ENCODE data around the gene BAG2.

BAG2 gene

DNA sequence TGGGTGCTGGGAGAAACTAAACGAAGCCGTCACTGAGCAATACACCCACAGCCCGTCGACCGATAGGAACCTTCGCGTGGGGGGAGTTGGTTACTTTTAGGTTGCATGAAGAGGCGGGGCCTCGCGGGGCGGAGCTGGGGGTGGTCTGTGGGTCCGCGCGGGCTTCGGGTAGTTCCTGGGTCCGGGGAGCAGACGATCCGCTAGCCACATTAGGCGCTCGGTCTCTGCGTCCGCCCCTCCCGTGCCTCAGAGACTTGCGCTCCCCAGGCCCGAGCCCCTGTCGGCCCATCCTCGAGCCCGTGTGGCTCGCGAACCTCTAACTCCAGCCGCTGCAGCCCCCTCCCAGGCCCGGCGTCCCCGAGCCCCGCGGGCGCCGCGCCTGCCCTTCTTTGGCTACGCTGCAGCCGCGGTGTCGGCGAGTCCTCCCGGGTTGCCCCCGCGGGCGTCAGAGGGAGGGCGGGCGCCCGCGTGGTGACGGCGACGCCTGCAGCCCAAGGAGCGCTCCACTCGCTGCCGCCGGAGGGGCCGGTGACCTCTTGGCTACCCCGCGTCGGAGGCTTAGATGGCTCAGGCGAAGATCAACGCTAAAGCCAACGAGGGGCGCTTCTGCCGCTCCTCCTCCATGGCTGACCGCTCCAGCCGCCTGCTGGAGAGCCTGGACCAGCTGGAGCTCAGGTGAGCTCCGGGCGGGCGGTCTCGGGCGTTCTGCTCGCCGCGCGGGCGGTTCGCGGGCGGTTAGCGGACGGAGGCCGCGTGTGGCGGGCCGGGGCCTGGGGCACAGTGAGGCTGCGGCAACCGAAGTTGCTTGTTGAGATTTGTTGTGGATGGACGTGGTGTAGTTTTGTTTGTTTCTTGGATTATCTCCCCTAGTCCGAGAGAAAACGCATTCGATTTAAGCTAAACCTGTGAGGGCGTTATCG is at the start of gene BAG2:
Gene BAG2 (plus strand): TSS at position 191 of the 920 bp plus-strand sequence. CDS start 372 bp downstream, at position 563.
- DNase-seq = peak; percentile 72

DNA sequence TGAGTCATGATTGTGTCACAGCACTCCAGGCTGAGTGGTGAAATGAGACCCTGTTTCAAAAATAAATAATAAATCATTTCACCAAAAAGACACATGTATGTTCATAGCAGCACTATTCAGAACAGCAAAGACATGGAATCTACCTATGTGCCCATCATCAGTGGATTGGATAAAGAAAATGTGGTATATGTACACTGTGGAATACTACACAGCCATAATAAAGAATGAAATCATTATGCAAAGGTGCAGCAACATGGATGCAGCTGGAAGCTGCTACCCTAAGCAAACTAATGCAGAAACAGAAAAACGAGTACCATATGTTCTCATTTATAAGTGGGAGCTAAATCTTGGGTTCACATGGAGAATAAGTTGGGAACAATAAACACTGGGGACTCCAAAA is 49.0 kb upstream of the BAG2 start:
- DNase-seq = no peak

DNA sequence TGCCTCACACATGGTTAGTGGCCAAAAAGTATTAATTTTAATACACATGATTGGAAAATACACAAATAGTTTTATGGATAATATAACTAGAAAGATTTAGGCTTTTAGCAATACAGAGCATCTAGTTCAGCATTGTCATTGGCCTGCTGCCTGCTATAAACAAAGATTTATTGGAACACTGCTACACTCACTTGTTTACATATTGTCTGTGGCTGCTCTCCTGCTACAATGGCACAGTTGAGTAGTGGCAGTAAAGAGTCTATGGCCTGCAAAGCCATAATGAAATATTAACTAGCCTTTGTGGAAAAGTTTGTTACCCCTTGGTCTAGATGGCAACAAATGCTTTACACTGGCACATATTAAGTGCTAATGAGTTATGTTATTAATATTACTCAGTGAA is 44.4 kb upstream of the BAG2 start:
- DNase-seq = no peak

DNA sequence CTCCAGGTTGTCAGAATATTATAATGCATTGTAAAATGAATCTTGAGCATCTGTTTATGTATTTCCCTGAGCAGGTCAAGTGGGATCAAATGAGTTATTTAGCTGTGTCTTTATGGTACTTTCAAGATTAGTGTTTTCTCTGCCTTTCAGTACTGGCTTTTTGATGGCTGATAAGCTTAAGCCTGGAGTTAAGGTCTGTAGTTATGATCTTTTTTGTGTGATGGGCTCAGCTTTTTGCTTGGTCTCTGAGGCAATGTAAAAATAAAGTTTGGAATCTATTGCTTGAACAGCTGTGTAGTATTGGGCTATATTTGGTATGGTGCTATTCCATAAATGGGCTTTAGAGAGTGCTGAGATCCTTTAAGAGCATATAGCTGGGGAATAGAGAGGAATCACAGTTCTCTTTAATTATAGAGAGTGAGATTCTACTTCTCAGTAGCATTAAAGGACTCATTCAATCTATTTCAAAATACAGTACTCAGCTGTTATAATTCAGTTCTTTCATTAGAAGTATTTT is 41.4 kb upstream of the BAG2 start:
- no peak for DNase-seq

DNA sequence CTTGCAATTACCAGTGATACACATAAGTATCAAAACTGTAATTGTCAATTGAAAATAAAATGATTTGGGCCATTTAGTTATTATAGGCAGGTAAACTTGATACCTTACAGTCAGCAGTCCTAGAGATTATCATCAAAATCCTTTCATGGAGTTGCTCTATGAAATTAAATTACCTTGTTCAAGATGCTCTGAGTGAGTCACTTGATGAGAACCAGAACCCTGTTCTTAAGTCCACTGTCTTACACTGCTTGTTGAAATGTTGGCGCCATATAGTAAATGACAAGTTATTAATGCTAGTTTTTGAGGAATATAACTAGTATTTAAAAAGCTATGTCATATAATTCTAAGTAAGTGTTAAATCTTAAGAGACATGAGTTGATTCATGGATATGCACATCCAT is 37.2 kb upstream of the BAG2 start:
- DNase-seq = no peak

DNA sequence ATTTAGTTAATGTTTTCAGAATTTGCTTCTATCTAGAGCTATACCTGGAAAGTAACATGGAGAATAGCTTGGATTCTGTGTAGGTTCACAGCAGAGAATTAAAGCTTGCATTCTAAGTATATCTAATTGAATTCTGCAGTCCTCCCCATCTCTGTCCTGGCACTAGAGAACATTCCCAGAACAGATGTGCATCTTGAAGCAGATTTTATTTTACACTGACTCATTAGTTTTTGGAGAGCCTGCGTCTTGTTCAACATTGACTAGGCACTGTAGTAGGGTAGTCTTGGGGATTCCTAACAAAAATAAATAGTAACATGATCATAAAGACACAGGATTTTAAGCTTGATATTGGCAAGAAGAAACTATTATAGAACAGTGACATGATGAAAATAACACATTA is 36.2 kb upstream of the BAG2 start:
- no peak for DNase-seq

DNA sequence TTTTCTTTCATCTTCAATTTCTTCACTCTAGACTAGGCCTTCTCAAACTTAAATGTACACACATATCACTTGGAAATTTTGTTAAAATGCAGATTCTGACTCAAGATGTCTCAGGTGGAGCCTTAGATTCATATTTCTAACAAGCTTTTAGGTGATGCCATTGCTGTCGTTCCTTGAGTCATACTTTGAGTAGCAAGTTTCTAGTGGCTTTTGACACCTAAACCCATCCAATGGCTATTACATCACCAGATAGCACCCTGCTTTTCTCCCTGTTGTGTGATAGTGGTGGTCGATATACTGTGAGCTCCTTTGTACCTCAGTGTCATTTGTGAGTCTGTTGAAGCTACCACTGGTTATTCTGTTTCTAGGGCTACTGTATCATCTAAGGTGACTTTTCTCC is 34.8 kb upstream of the BAG2 start:
- DNase-seq = no peak

DNA sequence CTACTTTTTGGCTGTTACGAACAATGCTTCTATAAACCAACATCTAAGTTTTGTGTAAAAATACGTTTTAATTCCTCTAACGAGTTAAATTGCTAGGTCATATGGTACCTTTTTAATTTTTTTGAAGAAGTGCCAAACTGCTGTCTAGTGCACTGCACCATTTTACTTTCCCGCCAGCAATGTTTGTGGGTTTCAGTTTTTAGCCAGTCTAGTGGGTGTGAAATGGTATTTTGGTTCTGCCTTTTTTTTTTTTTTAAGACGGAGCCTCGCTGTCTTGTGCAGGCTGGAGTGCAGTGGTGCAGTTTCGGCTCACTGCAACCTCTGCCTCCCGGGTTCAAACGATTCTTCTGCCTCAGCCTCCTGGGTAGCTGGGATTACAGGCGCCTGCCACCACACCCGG is 34.1 kb upstream of the BAG2 start:
- DNase-seq = no peak

- no peak for DNase-seq
Measured at GRCh38 chr6:57141451-57142177, 30.5 kb upstream of the BAG2 start.

DNA sequence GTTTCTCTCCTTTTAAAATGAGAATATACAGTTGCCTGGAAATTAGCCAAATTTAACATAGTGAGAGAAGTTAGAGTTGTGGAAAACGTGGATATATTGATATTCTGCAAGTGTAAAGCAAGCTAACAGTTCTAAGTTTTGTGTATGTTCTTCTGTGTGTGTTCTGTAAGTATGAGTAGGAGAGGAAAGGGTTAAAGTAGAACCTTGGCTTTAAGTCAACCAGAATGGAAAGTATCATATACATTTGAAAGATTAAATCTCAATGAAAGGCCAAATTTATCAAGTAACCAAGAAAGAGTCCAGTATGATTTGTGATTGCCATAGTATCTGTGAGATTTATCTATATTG is 30.0 kb upstream of the BAG2 start:
- DNase-seq = no peak

DNA sequence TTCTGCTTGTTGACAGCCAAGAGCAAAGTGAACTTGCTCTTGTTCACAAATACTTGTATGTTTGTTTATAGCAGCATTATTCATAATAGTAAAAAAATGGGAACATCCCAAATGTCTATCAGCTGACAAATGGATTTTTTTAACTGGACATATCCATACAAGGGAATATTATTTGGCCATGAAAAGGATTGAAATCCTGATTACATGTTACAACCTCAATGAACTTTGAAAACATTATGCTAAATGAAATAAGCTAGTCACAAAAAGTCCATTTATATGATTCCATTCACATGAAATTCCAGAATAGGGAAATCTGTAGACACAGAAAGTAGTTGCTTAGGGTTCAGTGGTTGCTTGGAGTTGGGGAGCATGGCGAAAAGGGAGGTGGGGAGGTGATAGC is 28.4 kb upstream of the BAG2 start:
- no peak for DNase-seq

DNA sequence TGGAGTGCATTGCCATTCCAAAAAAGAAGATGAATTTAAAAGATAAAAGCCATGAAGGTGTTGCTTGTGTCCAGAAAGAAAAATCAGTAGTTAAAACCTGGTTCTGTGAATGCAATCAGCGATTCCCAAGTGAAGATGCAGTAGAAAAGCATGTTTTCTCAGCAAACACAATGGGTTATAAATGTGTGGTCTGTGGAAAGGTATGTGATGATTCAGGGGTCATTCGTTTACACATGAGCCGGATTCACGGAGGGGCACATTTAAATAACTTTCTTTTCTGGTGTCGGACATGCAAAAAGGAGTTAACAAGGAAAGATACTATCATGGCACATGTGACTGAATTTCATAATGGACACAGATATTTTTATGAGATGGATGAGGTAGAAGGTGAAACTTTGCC is 24.7 kb upstream of the BAG2 start:
- no peak for DNase-seq

- DNase-seq = no peak
Measured at GRCh38 chr6:57147955-57148858, 23.9 kb upstream of the BAG2 start.

DNA sequence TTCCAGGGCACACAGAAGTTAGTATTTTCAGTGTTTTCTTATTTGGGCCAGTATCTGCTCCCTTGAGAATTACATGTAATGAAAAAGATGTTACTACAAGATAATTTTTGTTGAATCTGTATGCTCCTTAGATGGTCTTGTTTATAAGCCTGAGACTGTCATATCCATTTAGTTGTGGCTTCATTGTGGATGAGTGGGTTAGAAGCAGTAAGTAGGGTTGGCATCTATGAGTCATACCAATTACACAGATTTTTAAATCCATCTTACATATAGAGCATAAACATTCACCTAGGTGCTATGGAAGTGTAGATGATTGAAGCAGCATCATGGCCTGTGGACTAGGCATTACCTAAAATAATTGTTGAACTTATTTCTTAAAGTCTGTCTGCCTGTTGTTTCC is 13.5 kb upstream of the BAG2 start:
- no peak for DNase-seq

- DNase-seq = no peak
Measured at GRCh38 chr6:57159127-57159526, 13.0 kb upstream of the BAG2 start.

- DNase-seq = no peak
Measured at GRCh38 chr6:57162028-57162427, 10.1 kb upstream of the BAG2 start.

DNA sequence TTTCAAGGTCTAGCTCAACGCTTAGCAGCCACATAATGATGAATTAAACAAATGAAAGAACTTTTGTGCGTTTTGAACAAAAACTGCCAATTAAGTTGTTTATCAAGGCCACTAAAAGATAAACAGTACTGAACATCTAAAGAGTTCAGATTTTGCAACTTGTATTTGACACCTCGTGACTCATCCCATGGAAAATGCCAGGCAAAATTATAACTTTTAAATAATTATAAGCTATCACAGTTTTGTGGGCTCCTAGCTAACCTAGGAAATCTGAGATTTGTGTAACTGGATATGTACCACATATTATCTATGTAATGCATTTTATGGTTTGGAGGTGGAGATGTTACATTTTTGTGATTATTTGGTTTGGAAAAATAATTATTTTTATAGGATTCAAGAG is 9.6 kb upstream of the BAG2 start:
- DNase-seq = no peak

DNA sequence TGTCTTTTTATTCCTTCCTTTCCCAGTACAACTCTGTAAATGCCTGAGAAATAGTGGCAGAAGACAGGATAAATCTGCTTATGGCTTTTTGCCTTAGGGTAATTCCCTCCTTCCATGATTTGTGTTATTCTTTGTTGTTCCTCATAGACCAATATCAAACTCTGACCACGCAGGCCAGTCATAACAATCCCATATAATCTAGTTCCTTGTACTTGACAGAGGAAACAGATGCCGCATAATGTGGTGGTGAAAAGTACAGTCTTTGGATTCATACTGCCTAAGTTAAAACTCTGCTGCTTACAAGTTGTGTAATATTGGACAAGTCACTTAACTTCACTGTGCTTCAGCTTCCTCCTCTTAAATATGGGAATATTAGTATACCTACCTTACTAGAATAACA is 8.2 kb upstream of the BAG2 start:
- no peak for DNase-seq

DNA sequence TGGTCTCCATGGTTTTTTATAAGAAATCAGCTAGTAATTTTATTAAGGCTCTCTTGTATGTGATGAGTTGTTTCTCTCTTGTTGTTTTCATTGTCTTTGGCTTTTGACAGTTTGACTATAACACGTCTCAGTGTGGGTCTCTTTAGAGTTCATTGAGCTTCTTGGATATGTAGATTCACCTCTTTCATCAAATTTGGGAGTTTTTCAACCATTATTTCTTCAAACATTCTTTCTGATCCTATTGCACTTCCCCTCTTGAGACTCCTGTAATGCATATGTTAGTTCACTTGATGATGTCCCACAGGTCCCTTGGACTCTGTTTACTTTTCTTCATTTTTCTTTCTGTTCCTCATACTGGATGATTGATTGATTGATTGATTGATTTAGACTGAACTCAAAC is 7.0 kb upstream of the BAG2 start:
- DNase-seq = no peak

DNA sequence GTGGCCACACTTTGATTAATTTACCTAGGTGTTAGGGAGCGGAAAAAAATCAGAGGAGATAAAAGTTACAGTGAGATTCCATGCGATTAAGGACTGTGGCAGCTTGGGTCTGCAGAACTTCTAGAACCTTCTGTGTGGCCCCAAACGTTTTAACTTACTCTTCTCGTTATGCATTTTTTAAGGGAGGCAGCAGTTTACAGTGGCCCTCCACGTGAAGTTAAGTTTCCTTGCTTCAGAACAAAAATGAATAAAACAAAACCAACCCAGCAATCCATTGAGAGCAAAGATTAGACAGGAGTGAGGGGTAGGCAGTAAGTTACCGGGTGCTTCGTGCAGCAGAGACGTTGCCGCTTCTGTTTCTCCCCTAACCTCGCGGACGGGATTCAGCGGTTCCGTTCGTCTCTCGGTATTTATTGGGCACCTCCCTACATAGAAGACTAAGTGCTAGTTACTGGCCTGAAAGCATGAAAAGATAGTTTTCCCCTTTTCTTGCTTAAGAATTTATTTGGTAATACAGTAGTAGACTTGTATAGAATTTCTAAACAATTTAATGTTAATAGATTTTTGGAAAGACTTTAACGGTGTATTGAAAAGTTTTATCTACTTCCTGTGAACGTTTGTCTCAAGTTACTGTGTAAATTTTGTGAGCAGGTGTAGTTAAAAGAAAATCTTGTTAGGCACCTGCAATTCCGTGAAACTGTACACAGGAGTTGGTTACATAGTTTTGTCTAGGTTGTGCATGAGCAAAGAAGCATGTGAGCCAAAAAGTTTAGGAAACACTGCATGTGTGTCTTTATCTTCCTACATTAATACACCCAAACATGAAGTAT is 1.1 kb downstream of the BAG2 start:
- DNase-seq = no peak

DNA sequence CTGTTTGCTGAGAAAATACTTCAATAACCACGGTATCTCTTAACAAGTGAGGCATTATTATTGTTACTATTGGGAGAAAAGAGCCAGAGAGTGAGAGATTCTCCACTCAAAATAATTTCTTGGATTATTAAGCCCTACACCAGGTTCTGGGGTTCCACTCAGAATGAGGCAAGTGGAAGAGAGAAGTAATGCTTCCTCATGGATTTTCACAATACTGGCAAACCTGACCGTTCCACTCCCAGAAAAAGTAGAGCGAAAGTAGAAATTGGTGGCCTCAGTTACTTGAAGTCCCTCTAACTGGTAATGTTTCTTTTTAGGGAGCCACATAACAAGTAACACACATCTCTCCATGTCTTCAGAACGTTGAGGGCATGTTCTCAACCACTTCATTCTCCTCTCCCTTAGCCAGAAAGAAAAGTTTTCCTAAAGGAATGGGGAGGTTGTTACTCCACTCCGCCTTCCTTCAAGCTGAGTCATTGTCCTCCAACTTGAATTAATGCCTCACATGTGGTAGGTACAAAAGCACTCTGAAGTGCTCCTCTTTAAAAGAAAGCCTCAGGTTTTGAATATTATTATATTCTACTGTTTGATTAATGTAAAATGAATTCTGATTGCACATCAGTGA is 1.9 kb downstream of the BAG2 start:
- no peak for DNase-seq

DNA sequence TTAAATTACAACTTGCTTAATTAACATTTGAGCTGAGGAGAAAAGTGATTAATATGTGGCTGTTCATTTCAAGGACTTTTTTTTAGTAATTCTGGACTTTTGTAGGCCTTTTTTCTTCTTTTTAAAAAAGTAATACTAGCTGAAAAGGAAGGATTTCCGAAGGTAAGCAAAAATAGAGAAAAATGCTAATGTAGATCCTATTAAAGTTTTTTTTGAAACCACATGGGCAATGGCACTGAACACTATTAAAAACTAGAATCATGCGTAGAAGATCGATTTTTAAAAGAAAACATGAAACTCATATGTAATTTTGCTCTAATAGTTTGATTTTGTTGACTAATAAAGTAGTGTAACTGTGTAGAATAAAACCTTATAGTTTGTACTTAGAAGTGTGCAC is 2.4 kb downstream of the BAG2 start:
- no peak for DNase-seq
